Common myeloid progenitor, CD34-positive (primary cell): Measurements from ENCODE around the gene NEK6.

Experiments
- CTCF ChIA-PET: fragments of 350-600 bp; sonication (Branson Sonifier 250); formaldehyde crosslinking; loops from one replicate; lab custom pipeline; 2021; ENCODE audit warnings: antibody characterized with exemption; lab: Charles Lee
- POLR2A ChIA-PET: fragments of 350-600 bp; sonication (Branson Sonifier 250); formaldehyde crosslinking; loops from one replicate; lab custom pipeline; 2021; ENCODE audit warnings: antibody characterized with exemption; lab: Charles Lee
- DNase-seq, 3 donors: peaks; one replicate each; pipeline versions ENCODE4 v3.0.0 to v3.0.0-alpha.2; 2013
- H3K27ac ChIP-seq, 2 experiments: 1 replicate in 1 of 2; 2 replicates in 1 of 2; pipeline ENCODE4 v1.7.0; 2013; ENCODE audit warnings: inconsistent platforms in 2 of 2, low read length in 2 of 2, mild to moderate bottlenecking in 2 of 2, low read depth in 1 of 2, moderate library complexity in 1 of 2; ENCODE audit not compliant: severe bottlenecking in 2 of 2, insufficient read depth in 1 of 2, poor library complexity in 1 of 2
- H3K27me3 ChIP-seq, 5 experiments: replicated peaks in 2 of 5; 1 replicate in 3 of 5; 2 replicates in 2 of 5; pipeline versions ENCODE4 v1.6.1 to v1.7.0; 2013; ENCODE audit warnings: low read length in 4 of 5, mild to moderate bottlenecking in 2 of 5, moderate library complexity in 2 of 5, inconsistent platforms in 1 of 5; ENCODE audit not compliant: insufficient read depth in 5 of 5, control insufficient read depth in 4 of 5
- H3K36me3 ChIP-seq, 4 experiments: 1 replicate in 2 of 4; 2 replicates in 2 of 4; pipeline versions ENCODE4 v1.6.1 to v1.7.0; 2013; ENCODE audit warnings: low read length in 3 of 4, control low read depth in 1 of 4, mild to moderate bottlenecking in 1 of 4; ENCODE audit not compliant: control insufficient read depth in 4 of 4, insufficient read depth in 4 of 4
- H3K4me1 ChIP-seq, 4 experiments: 1 replicate in 3 of 4; 2 replicates in 1 of 4; pipeline versions ENCODE4 v1.6.1 to v1.7.1; 2013; ENCODE audit warnings: low read length in 3 of 4, mild to moderate bottlenecking in 3 of 4, control low read depth in 1 of 4, inconsistent platforms in 1 of 4, moderate library complexity in 1 of 4; ENCODE audit not compliant: control insufficient read depth in 4 of 4, insufficient read depth in 4 of 4; ENCODE audit errors: control extremely low read depth in 1 of 4
- H3K4me3 ChIP-seq, 7 experiments: 1 replicate in 4 of 7; 2 replicates in 3 of 7; pipeline versions ENCODE4 v1.5.1 to v1.7.0; 2013; ENCODE audit warnings: mild to moderate bottlenecking in 7 of 7, low read length in 6 of 7, moderate library complexity in 6 of 7, inconsistent platforms in 2 of 7, low read depth in 2 of 7, control low read depth in 1 of 7; ENCODE audit not compliant: insufficient read depth in 4 of 7, control insufficient read depth in 1 of 7; ENCODE audit errors: extremely low read depth in 1 of 7
- H3K9me3 ChIP-seq, 5 experiments: 1 replicate in 4 of 5; 2 replicates in 1 of 5; pipeline versions ENCODE4 v1.6.1 to v1.7.1; 2013; ENCODE audit warnings: low read length in 4 of 5, mild to moderate bottlenecking in 2 of 5, inconsistent platforms in 1 of 5, low read depth in 1 of 5, moderate library complexity in 1 of 5; ENCODE audit not compliant: control insufficient read depth in 4 of 5, insufficient read depth in 2 of 5; ENCODE audit errors: control extremely low read depth in 1 of 5
- WGBS: methylation state at CpG from one replicate; pipeline ENCODE4 v1.1.5; 2013; ENCODE audit not compliant: insufficient coverage; 5-methylcytosine and 5-hydroxymethylcytosine counted together

The NEK6 gene

DNA sequence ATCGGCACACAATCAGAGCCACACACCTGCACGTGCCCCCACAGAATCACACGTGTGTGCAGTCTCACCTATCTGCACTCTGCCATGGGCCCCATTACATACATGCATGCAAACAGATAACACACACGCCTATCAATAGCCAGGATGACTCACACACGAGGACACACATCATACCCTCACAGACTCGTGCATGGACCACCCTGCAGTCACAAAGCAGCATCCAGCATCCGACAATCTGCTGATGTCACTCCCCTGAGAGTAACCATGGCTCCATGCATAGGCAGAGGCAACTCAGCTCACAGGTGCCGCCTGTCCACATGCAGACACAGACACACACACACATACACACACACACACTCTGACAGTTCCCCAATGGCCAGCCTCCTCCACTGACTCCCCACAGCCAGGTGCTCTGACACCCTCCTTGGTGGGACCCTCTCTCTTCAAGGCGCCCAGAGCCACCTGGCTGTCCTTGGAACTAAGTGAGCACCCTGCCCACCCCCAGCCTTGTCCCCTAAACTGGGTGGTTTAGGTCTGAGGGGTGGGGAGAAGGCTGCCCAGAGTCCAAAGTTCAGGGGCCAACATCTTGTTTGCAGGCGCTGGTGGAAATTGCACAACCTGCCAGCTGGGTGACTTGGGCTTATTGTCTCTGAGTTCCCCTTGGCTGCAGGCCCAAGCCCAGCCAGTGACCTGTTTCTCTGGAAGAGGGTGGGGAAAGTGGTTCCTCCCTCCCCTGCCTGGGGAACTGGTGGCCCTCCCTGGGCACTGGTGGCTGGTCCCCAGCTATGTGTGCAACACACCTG, 34.6 kb upstream of the NEK6 start:
- ChIA-PET CTCF (interaction anchor here (0.6 to 1.1 kb wide), 2 partner anchors 24 to 168 kb away, joined by 3 read pairs; no protein-coding TSS in a partner anchor), POLR2A (no interaction called here)
- peak; percentile 55 to 91 (median 91) for DNase-seq
- peaks cover 0 to 4% (median 0%) of the 10 kb centered on the region in 5 experiments for H3K9me3 ChIP-seq
- no peaks in the 10 kb centered on the region for H3K27me3 ChIP-seq
- no peak overlapping the region for H3K4me3 ChIP-seq
- H3K36me3 ChIP-seq: no peaks in the 10 kb centered on the region
- no peak overlapping the region for H3K27ac ChIP-seq
- 75% methylated on average over 8 of the region's 10 CpGs for WGBS
- peaks cover 3 to 56% (median 34%) of the 10 kb centered on the region in 4 experiments for H3K4me1 ChIP-seq

DNA sequence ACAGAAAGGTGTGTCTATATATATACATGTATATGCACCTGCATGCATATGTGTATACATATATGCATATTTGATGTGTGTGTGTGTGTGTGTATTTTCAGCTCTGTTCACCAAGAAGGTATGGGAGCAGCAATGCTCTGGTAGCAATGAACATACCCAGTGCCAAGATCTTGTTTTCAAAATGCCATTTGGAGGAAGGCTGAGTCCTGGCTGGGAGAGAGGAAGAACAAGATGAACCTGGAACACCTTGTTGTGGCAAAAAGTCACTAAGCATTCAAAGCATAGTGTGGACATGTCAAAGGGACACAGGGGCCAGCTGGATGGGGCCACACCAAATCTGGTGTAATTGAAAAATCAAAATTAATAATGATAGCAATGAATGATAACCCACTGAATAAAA, 31.8 kb upstream of the NEK6 start:
- no peak overlapping the region for H3K27ac ChIP-seq
- ChIA-PET POLR2A (no interaction called here), CTCF (interaction anchor here (0.7 to 1.3 kb wide), 2 partner anchors 8 to 973 kb away, joined by 3 to 5 read pairs; no protein-coding TSS in a partner anchor)
- peaks cover 0 to 32% (median 21%) of the 10 kb centered on the region in 4 experiments for H3K4me1 ChIP-seq
- H3K27me3 ChIP-seq: no peaks in the 10 kb centered on the region
- H3K9me3 ChIP-seq: peaks cover 0 to 4% (median 0%) of the 10 kb centered on the region in 5 experiments
- DNase-seq: no peak
- H3K4me3 ChIP-seq: no peak overlapping the region
- H3K36me3 ChIP-seq: no peaks in the 10 kb centered on the region

DNA sequence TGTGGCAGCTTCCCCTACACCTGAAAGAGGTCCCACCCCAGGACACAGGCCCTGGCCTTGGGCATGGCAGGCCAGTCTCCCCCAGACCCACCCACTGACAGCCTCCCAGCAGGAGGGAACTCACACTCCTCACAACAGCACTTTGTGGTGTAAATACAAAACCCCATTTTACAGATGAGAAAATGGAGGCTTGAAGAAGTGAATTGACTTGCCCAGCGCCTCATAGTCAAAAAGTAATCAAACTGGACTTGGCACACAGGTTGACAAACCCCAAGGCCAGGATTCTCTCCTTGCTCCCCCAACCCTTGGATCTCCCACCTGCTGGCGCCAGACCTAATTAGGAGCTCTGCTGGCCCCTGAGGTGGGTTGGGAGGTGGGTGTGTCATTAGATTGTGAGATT, 29.2 kb upstream of the NEK6 start:
- CTCF ChIA-PET: no interaction called here
- Histone ChIP-seq H3K4me3 (no peak overlapping the region), H3K27me3 (no peaks in the 10 kb centered on the region), H3K4me1 (peaks cover 0 to 7% (median 3%) of the 10 kb centered on the region in 4 experiments), H3K36me3 (no peaks in the 10 kb centered on the region), H3K27ac (no peak overlapping the region), H3K9me3 (no peaks in the 10 kb centered on the region)
- no peak for DNase-seq
- 88% methylated on average over 2 of the region's 2 CpGs for WGBS
- POLR2A ChIA-PET: no interaction called here

DNA sequence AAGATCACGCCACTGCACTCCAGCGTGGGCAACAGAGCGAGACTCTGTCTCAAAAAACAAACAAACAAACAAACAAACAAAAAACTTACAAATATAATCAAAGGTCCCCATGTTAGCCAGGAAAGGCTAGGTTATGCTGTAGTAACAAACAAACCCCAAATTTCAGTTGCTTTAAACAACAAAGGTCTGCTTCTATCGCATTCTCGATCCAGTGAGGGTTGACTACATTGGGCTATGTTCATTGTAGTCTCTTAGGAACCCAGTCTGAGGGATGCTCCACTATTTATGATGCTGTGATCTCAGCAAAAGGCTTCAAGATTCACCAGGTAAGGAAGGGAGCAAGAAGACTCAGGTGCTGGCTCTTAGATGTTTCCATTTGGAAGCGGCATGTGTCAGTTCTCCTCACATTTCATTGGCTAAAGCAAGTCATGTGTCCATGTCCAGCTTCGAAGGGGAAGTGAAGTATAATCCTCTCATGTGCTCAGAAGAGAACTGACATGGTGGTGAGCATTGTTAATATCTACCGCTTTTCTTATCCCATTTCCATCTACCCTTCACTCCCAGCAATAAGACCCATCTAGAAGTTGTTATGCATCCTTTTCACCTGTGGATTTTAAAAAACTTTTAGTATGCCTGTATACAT, 26.5 kb upstream of the NEK6 start:
- DNase-seq: no peak
- H3K4me3 ChIP-seq: no peak overlapping the region
- ChIA-PET POLR2A (no interaction called here), CTCF (interaction anchor here (0.6 kb wide), 1 partner anchor 171 kb away, joined by 3 read pairs; no protein-coding TSS in a partner anchor)
- H3K27me3 ChIP-seq: no peaks in the 10 kb centered on the region
- no peaks in the 10 kb centered on the region for H3K36me3 ChIP-seq
- WGBS: 100% methylated on average over 4 of the region's 8 CpGs
- no peak overlapping the region for H3K27ac ChIP-seq
- H3K4me1 ChIP-seq: no peaks in the 10 kb centered on the region
- peaks cover 0 to 6% (median 0%) of the 10 kb centered on the region in 5 experiments for H3K9me3 ChIP-seq

DNA sequence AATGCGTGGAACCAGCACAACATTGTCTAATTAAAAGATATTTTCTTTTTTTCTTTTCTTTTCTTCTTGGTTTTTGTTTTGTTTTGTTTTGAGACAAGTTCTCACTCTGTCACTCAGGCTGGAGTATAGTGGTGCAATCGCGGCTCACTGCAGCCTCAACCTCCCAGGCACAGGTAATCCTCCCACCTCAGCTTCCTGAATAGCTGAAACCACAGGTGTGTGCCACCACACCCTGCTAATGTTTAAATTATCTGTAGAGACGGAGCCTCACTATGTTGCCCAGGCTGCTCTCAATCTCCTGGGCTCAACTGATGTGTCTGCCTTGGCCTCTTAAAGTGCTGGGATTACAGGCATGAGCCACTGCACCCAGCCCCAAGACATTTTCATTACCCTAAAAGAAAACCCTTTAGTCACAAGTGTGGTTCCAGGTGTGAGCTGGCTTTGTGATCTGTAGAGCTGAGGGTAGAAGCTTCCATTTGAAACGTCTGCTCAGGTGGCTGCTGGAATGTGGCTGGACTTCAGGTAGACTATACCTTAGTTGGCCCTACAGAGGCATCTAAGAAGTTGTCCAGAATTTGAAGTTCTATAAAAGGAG, 19.1 kb upstream of the NEK6 start:
- CTCF ChIA-PET: no interaction called here

DNA sequence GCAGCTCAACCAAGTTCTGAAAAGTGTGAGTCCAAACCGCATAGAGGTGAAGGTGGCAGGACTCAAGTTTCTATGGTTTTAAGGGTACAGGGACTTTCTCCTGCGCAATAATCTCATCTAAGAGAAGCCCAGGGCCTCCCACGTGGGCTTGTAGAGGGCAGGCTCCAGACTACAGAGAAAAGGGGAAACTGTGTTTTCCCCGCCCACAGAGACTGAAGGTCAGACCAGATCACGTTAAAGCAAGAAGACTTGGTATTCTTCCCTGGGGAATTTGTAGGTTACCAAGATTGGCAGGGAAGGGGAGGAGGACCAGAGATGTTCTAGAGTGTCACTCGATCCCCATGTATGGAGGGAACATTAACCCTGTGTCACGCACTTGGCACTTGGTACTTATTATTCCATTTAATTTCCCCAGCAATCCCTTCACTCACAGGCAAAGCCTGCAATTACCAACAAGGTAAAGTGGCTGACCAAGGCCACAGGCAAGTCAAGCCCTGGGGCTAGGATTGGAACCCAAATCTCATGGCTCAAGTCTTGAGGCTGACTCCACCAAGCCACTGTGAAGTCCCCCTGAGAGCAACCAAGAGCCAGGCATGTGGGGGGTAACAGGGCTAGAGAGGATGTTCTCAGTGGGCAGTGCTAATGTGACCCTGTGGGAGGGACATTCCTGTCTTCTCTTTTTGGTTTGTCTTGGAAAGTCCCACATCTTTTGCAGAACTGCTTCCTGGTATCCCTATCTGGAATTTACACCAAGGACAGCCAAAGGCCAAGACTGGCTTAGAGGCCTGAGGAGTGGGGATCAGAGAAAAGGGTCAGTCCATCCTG, 18.3 kb upstream of the NEK6 start:
- peak in 1 of 3 donors; percentile 44 for DNase-seq
- Histone ChIP-seq H3K27me3 (no peaks in the 10 kb centered on the region), H3K27ac (no peak overlapping the region), H3K4me1 (peaks cover 6 to 44% (median 18%) of the 10 kb centered on the region in 4 experiments), H3K9me3 (peaks cover 0 to 5% (median 0%) of the 10 kb centered on the region in 5 experiments), H3K4me3 (no peak overlapping the region), H3K36me3 (no peaks in the 10 kb centered on the region)
- 55% methylated on average over 5 of the region's 7 CpGs for WGBS
- ChIA-PET POLR2A (interaction anchor here (0.6 kb wide), 1 partner anchor 21 kb away, joined by 6 read pairs; no protein-coding TSS in a partner anchor), CTCF (no interaction called here)

More for the DNA sequence above, 19.1 kb upstream of the NEK6 start:
- peaks cover 0 to 6% (median 0%) of the 10 kb centered on the region in 5 experiments for H3K9me3 ChIP-seq
- H3K4me1 ChIP-seq: peaks cover 6 to 41% (median 18%) of the 10 kb centered on the region in 4 experiments
- H3K27me3 ChIP-seq: no peaks in the 10 kb centered on the region
- no peaks in the 10 kb centered on the region for H3K36me3 ChIP-seq
- WGBS: 100% methylated on average over 2 of the region's 5 CpGs
- DNase-seq: no peak
- POLR2A ChIA-PET: no interaction called here
- H3K27ac ChIP-seq: no peak overlapping the region
- H3K4me3 ChIP-seq: no peak overlapping the region
